CD4-positive, alpha-beta T cell (primary cell): ENCODE data around the gene IL2RA. TPM values are rescaled to one million over a fixed set of nuclear protein-coding genes. Genes with fewer than 3 reads are reported as not detected.
A peak's percentile ranks its signal among the peaks of the same experiment; 100 is the strongest.

Experiments used
- ATAC-seq: fragments of 200-7000 bp; cut with Tn5 transposase; one replicate; pipeline ENCODE4 v1.10.0; 2022; ENCODE audit warnings: mild to moderate bottlenecking; ENCODE audit not compliant: poor library complexity
- CTCF ChIA-PET: fragments of 350-600 bp; sonication (Branson Sonifier 250); formaldehyde crosslinking; loops from one replicate; lab custom pipeline; 2021; ENCODE audit warnings: antibody characterized with exemption, inconsistent platforms; lab: Charles Lee
- POLR2A ChIA-PET: fragments of 350-600 bp; sonication (Branson Sonifier 250); formaldehyde crosslinking; loops from one replicate; lab custom pipeline; 2021; ENCODE audit warnings: antibody characterized with exemption, inconsistent platforms; lab: Charles Lee
- DNase-seq, 14 experiments: peaks; one replicate each; pipeline ENCODE4 v3.0.0-alpha.2; 2013 to 2020; ENCODE audit warnings: mixed read lengths in 2 of 14
- H3K27ac ChIP-seq, 2 donors: one replicate each; pipeline versions ENCODE4 v1.5.1 to v1.7.0; 2013; ENCODE audit warnings: low read length in 2 of 2, low read depth in 1 of 2, mild to moderate bottlenecking in 1 of 2
- H3K27me3 ChIP-seq, 2 experiments: 1 replicate in 1 of 2; 2 replicates in 1 of 2; pipeline versions ENCODE4 v1.6.1 to v1.7.0; 2013; ENCODE audit warnings: low read length in 2 of 2, control low read depth in 1 of 2, mild to moderate bottlenecking in 1 of 2, moderate library complexity in 1 of 2; ENCODE audit not compliant: insufficient read depth in 2 of 2, control insufficient read depth in 1 of 2
- H3K36me3 ChIP-seq: one replicate; pipeline ENCODE4 v1.6.1; 2013; ENCODE audit warnings: low read length, control low read depth; ENCODE audit not compliant: insufficient read depth
- H3K4me1 ChIP-seq: one replicate; pipeline ENCODE4 v1.6.1; 2013; ENCODE audit warnings: low read length, control low read depth; ENCODE audit not compliant: insufficient read depth
- H3K4me3 ChIP-seq: one replicate; pipeline ENCODE4 v1.5.1; 2013; ENCODE audit warnings: mild to moderate bottlenecking, low read length, moderate library complexity
- H3K9me3 ChIP-seq, 2 experiments: 1 replicate in 1 of 2; 2 replicates in 1 of 2; pipeline versions ENCODE4 v1.6.1 to v1.7.0; 2013; ENCODE audit warnings: low read length in 2 of 2, mild to moderate bottlenecking in 2 of 2, control low read depth in 1 of 2, moderate library complexity in 1 of 2; ENCODE audit not compliant: control insufficient read depth in 1 of 2, insufficient read depth in 1 of 2
- H3K27ac Mint-ChIP-seq: one replicate; pipeline ENCODE4 v1.8.0; 2020; ENCODE audit warnings: mixed read lengths
- H3K27me3 Mint-ChIP-seq: one replicate; pipeline ENCODE4 v1.8.0; 2021; ENCODE audit warnings: mixed read lengths
- H3K36me3 Mint-ChIP-seq: one replicate; pipeline ENCODE4 v1.8.0; 2021; ENCODE audit warnings: low read depth, mixed read lengths
- H3K4me1 Mint-ChIP-seq: one replicate; pipeline ENCODE4 v1.8.0; 2021; ENCODE audit warnings: low read depth, mixed read lengths
- H3K4me3 Mint-ChIP-seq: one replicate; pipeline ENCODE4 v1.8.0; 2020; ENCODE audit warnings: mild to moderate bottlenecking, mixed read lengths
- H3K9me3 Mint-ChIP-seq: one replicate; pipeline ENCODE4 v1.8.0; 2020; ENCODE audit warnings: mixed read lengths
- CTCF ChIP-seq: fragments of 200-600 bp; IDR thresholded peaks from one replicate; pipeline ENCODE4 v1.8.0; 2022; ENCODE audit warnings: antibody characterized with exemption, mild to moderate bottlenecking
- intact Hi-C, 2 experiments: fragments of 100-400 bp; cut with DNase I in 1 of 2; cut with micrococcal nuclease in 1 of 2; formaldehyde crosslinking; loops; one replicate each; pipeline versions ENCODE4 v1.15.1 to v1.9.0; 2023 to 2025; cut with DNase I, micrococcal nuclease
- total RNA-seq, 174 experiments: library from RNA in 2 of 174; stranded (reverse) in 2 of 174; gene quantifications; one replicate each; pipeline ENCODE4 v1.2.3 and lab custom pipeline; 2021 to 2026

IL2RA gene
- total RNA-seq, 2 experiments from 2014 or later: 4.9 to 5.4 TPM

GRCh38 chr10:6048281-6049030, 13.7 kb downstream of the IL2RA start:
- intact Hi-C loops: loop anchor here in 1 of 2 experiments (2.0 to 5.0 kb wide), 2 partner anchors 34 to 71 kb away; partner anchors contain the start of gene IL15RA
- Histone ChIP-seq H3K4me1 (peaks cover 93% of the 10 kb centered on the region), H3K27ac (peak overlapping the region in 1 of 2 donors; percentile 89), H3K36me3 (peaks cover 6% of the 10 kb centered on the region), H3K9me3 (no peaks in the 10 kb centered on the region), H3K27me3 (no peaks in the 10 kb centered on the region), H3K4me3 (no peak overlapping the region)
- ChIA-PET POLR2A (interaction anchor here (0.7 to 7.4 kb wide), 5 partner anchors 11 to 38 kb away, joined by 3 to 73 read pairs (median 39); no protein-coding TSS in a partner anchor), CTCF (interaction anchor here (0.8 to 5.2 kb wide), 3 partner anchors 38 to 39 kb away, joined by 6 to 70 read pairs (median 8); partner anchors contain the start of gene RBM17)
- peak in 1 of 14 experiments; percentile 7 for DNase-seq
- H3K27ac Mint-ChIP-seq: peak overlapping the region; percentile 98
- peaks cover 7% of the 10 kb centered on the region for H3K36me3 Mint-ChIP-seq
- no peak overlapping the region for H3K4me3 Mint-ChIP-seq
- H3K9me3 Mint-ChIP-seq: no peaks in the 10 kb centered on the region
- no peak for TF ChIP-seq CTCF
- H3K27me3 Mint-ChIP-seq: no peaks in the 10 kb centered on the region
- peaks cover 91% of the 10 kb centered on the region for H3K4me1 Mint-ChIP-seq
- ATAC-seq: no peak

- intact Hi-C loops: loop anchor here in 1 of 2 experiments (2.0 to 5.0 kb wide), 2 partner anchors 33 to 71 kb away; partner anchors contain the start of gene IL15RA
These were observed 14.3 kb downstream of the IL2RA start for GRCh38 chr10:6047847-6048246.

More at GRCh38 chr10:6047847-6048246, 14.3 kb downstream of the IL2RA start:
- ChIA-PET CTCF (interaction anchor here (2.1 kb wide), 1 partner anchor 38 kb away, joined by 8 read pairs; no protein-coding TSS in a partner anchor), POLR2A (interaction anchor here (0.9 to 7.4 kb wide), 3 partner anchors 10 to 71 kb away, joined by 3 to 73 read pairs (median 4); no protein-coding TSS in a partner anchor)
- H3K27me3 Mint-ChIP-seq: no peaks in the 10 kb centered on the region
- H3K9me3 Mint-ChIP-seq: no peaks in the 10 kb centered on the region
- peaks cover 7% of the 10 kb centered on the region for H3K36me3 Mint-ChIP-seq
- H3K4me3 Mint-ChIP-seq: no peak overlapping the region
- H3K9me3 ChIP-seq: no peaks in the 10 kb centered on the region
- peaks cover 87% of the 10 kb centered on the region for H3K4me1 ChIP-seq
- DNase-seq (peak in 1 of 14 experiments; percentile 19), ATAC-seq (no peak)
- no peak overlapping the region for H3K27ac ChIP-seq
- TF ChIP-seq CTCF: no peak
- H3K4me3 ChIP-seq: no peak overlapping the region
- no peaks in the 10 kb centered on the region for H3K27me3 ChIP-seq
- H3K4me1 Mint-ChIP-seq: peaks cover 91% of the 10 kb centered on the region
- H3K27ac Mint-ChIP-seq: no peak overlapping the region
- peaks cover 6% of the 10 kb centered on the region for H3K36me3 ChIP-seq
